Type B pancreatic cell (in vitro differentiated cells): ENCODE measurements around the gene PLIN3. TPM values are rescaled to one million over a fixed set of nuclear protein-coding genes. Genes with fewer than 3 reads are reported as not detected.
"Not testable (repeated sequence)": the region's sequence is repeated elsewhere in the genome, so short reads cannot be mapped to it uniquely, and the experiment has no call there.

Experiments
- DNase-seq: peaks from one replicate; pipeline ENCODE4 v3.0.0; 2021; ENCODE audit warnings: mixed read lengths; ENCODE audit not compliant: unreplicated experiment; ENCODE audit errors: extremely low spot score
- H3K27ac Mint-ChIP-seq: 2 replicates; pipeline ENCODE4 v1.8.0; 2021; ENCODE audit warnings: mild to moderate bottlenecking, mixed read lengths
- H3K27me3 Mint-ChIP-seq: 2 replicates; pipeline ENCODE4 v1.8.0; 2021; ENCODE audit warnings: mixed read lengths
- H3K36me3 Mint-ChIP-seq: 2 replicates; pipeline ENCODE4 v1.8.0; 2021; ENCODE audit warnings: mixed read lengths
- H3K4me1 Mint-ChIP-seq: one replicate; pipeline ENCODE4 v1.8.0; 2021; ENCODE audit warnings: mixed read lengths; ENCODE audit not compliant: unreplicated experiment
- H3K4me3 Mint-ChIP-seq: 2 replicates; pipeline ENCODE4 v1.8.0; 2021; ENCODE audit warnings: mild to moderate bottlenecking, mixed read lengths
- H3K9me3 Mint-ChIP-seq: 2 replicates; pipeline ENCODE4 v1.8.0; 2021; ENCODE audit warnings: mixed read lengths
- total RNA-seq: library from RNA; stranded (reverse); gene quantifications from 2 replicates; pipeline ENCODE4 v1.2.1, GENCODE V29; 2021; ENCODE audit warnings: low replicate concordance
- TF ChIP-seq, protein P1 (sequence below): fragments of 200-600 bp; sonication (generic); conservative IDR thresholded peaks from 2 replicates; pipeline ENCODE4 v1.5.0; 2021; ENCODE audit warnings: antibody characterized with exemption, mild to moderate bottlenecking

Gene PLIN3
- total RNA-seq, 1 donor from 2014 or later = 53.9 TPM

DNA sequence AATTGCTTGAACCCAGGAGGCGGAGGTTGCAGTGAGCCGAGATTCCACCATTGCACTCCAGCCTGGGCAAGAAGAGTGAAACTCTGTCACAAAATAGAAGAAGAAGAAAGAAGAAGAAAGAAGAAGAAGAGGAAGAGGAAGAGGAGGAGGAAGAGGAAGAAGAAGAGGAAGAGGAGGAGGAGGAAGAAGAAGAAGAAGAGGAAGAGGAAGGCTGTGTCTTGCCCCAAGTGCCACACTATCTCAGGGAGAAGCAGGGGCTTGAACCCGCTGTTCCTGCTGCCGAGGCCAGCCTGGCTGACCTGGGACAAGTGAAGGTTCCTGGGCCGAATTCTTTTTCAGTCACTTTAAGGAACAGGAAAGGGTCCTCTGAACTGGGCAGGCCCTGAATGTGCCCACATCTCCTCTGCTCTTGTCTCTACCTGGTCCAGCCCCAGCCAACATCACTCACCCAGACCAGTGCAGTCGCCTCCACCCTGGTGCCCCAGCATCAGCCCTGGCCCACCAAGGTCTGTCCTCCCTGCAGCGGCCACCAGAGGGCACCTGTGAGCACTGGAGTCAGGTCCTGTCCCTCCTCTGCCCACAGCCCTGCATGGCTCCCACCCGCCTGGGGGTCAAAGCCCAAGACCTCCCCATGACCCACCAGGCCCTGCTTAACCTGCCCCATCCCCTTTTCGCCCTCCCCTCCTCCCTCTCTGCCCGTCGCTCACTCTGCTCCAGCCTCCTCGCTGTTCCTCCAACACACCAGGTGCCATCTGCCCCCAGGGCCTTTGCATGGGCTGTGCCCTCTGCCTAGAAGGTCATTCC, 55.9 kb downstream of the PLIN3 start:
- peaks cover 8% of the 10 kb centered on the region for H3K36me3 Mint-ChIP-seq
- peaks cover 5% of the 10 kb centered on the region for H3K9me3 Mint-ChIP-seq
- H3K27me3 Mint-ChIP-seq = no peaks in the 10 kb centered on the region
- peaks cover 16% of the 10 kb centered on the region for H3K4me1 Mint-ChIP-seq
- DNase-seq = peak; percentile 88
- no peak overlapping the region for H3K4me3 Mint-ChIP-seq
- TF ChIP-seq, protein P1, sequence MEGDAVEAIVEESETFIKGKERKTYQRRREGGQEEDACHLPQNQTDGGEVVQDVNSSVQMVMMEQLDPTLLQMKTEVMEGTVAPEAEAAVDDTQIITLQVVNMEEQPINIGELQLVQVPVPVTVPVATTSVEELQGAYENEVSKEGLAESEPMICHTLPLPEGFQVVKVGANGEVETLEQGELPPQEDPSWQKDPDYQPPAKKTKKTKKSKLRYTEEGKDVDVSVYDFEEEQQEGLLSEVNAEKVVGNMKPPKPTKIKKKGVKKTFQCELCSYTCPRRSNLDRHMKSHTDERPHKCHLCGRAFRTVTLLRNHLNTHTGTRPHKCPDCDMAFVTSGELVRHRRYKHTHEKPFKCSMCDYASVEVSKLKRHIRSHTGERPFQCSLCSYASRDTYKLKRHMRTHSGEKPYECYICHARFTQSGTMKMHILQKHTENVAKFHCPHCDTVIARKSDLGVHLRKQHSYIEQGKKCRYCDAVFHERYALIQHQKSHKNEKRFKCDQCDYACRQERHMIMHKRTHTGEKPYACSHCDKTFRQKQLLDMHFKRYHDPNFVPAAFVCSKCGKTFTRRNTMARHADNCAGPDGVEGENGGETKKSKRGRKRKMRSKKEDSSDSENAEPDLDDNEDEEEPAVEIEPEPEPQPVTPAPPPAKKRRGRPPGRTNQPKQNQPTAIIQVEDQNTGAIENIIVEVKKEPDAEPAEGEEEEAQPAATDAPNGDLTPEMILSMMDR = peak; percentile 87
- H3K27ac Mint-ChIP-seq = peak overlapping the region; percentile 74

DNA sequence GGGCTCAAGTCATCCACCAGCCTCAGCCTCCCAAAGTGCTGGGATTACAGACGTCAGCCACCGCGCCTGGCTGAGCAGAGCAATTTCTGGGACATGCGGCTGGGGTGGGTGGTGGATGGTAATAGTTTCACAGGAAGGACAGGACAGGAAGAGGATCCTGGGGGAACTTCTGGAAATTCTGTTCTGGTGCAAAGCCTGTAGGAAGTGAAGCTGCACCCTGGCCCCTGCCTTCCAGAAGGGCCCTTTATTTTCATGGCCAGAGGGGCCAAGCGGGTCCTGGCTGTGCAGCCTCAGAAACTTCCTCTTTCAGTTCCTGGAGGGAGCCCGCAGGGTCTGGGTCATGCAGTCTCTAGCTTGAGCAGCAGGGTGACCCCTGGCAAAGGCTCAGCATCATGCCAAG, 60.3 kb downstream of the PLIN3 start:
- Mint-ChIP-seq H3K36me3 (no peaks in the 10 kb centered on the region), H3K27me3 (no peaks in the 10 kb centered on the region), H3K27ac (no peak overlapping the region), H3K9me3 (no peaks in the 10 kb centered on the region), H3K4me3 (no peak overlapping the region), H3K4me1 (peaks cover 4% of the 10 kb centered on the region)
- no peak for DNase-seq
- TF ChIP-seq, protein P1 = no peak

DNA sequence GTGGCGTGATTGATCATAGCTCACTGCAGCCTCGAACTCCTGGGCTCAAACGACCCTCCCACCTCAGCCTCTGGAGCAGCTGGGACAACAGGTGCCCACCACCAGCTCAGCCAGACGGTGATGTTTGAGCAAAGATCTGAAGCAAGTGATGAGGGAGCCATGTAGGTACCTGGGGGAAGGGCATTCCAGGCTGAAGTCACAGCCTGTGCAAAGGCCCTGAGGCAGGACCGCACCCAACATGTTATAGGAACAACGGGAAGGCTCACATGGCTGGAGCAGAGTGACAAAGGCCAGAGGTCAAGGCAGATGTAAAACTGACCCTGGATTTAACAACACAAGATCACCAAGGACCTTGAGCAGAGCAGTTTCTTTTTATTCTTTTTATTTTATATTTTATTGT, 61.1 kb downstream of the PLIN3 start:
- H3K4me3 Mint-ChIP-seq = no peak overlapping the region
- H3K4me1 Mint-ChIP-seq = peaks cover 4% of the 10 kb centered on the region
- H3K36me3 Mint-ChIP-seq = no peaks in the 10 kb centered on the region
- H3K27me3 Mint-ChIP-seq = no peaks in the 10 kb centered on the region
- DNase-seq = no peak
- no peaks in the 10 kb centered on the region for H3K9me3 Mint-ChIP-seq
- TF ChIP-seq, protein P1 = no peak
- H3K27ac Mint-ChIP-seq = no peak overlapping the region

DNA sequence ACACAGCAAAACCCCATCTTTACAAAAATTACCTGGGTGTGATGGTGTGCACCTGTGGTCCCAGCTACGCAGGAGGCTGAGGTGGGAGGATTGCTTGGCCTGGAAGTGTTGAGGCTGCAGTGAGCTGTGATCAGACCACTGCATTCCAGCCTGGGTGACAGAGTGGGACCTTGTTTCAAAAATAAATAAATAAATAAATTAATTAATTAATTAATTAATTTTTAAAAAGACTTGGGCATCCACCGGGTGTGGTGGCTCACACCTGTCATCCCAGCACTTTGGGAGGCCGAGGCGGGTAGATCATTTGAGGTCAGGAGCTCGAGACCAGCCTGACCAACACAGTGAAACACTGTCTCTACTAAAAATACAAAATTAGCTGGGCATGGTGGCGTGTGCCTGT, 62.3 kb downstream of the PLIN3 start:
- H3K27me3 Mint-ChIP-seq, H3K4me1 Mint-ChIP-seq, H3K27ac Mint-ChIP-seq, H3K9me3 Mint-ChIP-seq, H3K4me3 Mint-ChIP-seq, H3K36me3 Mint-ChIP-seq, DNase-seq: not testable (repeated sequence)

DNA sequence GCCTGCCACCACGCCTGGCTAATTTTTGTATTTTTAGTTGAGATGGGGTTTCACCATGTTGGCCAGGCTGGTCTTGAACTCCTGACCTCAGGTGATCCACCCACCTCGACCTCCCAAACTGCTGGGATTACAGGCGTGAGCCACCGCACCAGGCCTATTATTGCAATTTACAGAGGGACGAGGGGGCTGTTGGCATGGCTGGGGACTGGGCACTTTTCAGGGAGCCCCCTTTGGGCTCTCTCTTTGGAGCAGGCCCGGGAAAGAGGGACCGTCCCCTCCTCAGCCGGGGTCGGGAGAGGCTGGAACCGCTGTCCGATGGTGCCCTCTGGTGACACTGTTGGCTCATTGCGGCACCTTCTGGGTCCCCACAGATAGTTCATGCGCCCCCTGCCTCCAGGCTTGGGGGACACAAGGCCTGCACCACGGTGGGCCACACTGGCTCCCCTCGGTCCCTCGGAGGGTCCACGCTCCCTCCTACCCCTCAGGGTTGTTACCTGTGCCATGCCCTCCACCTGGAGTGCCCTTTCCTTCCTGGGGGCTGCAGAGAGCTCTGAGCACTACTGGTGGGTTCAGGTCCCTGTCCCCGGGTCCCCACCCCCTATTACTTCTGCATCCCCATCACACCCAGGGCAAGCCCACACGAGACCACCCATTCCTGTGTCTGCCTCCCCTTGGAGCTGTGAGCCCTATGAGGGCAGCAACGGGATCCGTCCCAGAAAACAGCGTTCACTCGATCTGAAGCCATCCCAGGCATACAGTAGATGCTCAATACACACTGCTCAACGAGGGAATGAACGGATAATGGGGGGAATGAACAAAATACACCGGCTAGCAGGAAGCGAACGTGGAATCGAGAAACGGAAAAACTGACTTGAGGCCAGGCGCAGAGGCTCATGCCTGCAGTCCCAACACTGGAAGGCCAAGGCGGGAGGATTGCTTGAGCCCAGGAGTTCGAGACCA, 63.5 kb downstream of the PLIN3 start:
- Mint-ChIP-seq H3K4me3 (no peak overlapping the region), H3K36me3 (no peaks in the 10 kb centered on the region), H3K4me1 (no peaks in the 10 kb centered on the region), H3K9me3 (no peaks in the 10 kb centered on the region), H3K27me3 (no peaks in the 10 kb centered on the region), H3K27ac (no peak overlapping the region)
- DNase-seq = peak; percentile 84
- TF ChIP-seq, protein P1 = peak; percentile 89

DNA sequence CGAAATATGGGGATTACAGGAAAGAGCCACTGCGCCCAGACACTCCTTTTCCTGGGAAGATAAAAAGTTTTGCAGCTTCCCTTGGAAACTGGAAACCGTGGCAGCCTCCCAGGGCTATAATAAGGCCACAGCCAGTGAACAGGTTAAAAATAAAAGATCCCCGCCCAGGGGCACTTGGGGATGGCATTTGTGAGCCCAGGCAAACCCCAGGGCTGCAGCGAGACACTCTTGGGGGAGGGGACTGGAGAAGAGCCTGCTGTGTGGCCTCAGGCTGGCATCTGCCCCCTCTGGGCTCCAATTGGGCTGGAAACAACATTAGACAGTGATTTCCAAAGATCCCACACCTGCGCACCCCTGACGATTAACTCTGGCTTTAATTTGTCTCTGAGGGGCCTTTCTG, 64.8 kb downstream of the PLIN3 start:
- Mint-ChIP-seq H3K4me1 (no peaks in the 10 kb centered on the region), H3K27me3 (no peaks in the 10 kb centered on the region), H3K9me3 (no peaks in the 10 kb centered on the region), H3K4me3 (no peak overlapping the region), H3K27ac (no peak overlapping the region), H3K36me3 (no peaks in the 10 kb centered on the region)
- DNase-seq = no peak
- TF ChIP-seq, protein P1 = no peak
